CD8-positive, alpha-beta memory T cell (primary cell): ENCODE results near the gene PNRC1. TPM values are rescaled to one million over a fixed set of nuclear protein-coding genes. Genes with fewer than 3 reads are reported as not detected.
"Not testable (repeated sequence)": the region's sequence is repeated elsewhere in the genome, so short reads cannot be mapped to it uniquely, and the experiment has no call there.

Experiments used
- CTCF ChIA-PET: fragments of 350-600 bp; sonication (Branson Sonifier 250); formaldehyde crosslinking; loops from one replicate; lab custom pipeline; 2021; ENCODE audit warnings: antibody characterized with exemption; lab: Charles Lee
- POLR2A ChIA-PET: fragments of 350-600 bp; sonication (Branson Sonifier 250); formaldehyde crosslinking; loops from one replicate; lab custom pipeline; 2021; ENCODE audit warnings: antibody characterized with exemption; lab: Charles Lee
- DNase-seq, 5 donors: peaks; one replicate each; pipeline versions ENCODE4 v3.0.0 to v3.0.0-alpha.2; 2020 to 2022; ENCODE audit warnings: mixed read lengths in 1 of 5
- H3K27ac ChIP-seq: one replicate; pipeline ENCODE4 v1.7.0; 2013; ENCODE audit warnings: low read depth, mild to moderate bottlenecking, low read length, moderate library complexity
- H3K27me3 ChIP-seq: 2 replicates; pipeline ENCODE4 v1.7.0; 2013; ENCODE audit warnings: low read length, mild to moderate bottlenecking; ENCODE audit not compliant: insufficient read depth, poor library complexity, severe bottlenecking
- H3K36me3 ChIP-seq: 2 replicates; pipeline ENCODE4 v1.7.0; 2013; ENCODE audit warnings: mild to moderate bottlenecking, low read length, moderate library complexity; ENCODE audit not compliant: insufficient read depth
- H3K4me1 ChIP-seq: 2 replicates; pipeline ENCODE4 v1.7.0; 2013; ENCODE audit warnings: mild to moderate bottlenecking, low read length, moderate library complexity; ENCODE audit not compliant: insufficient read depth
- H3K4me3 ChIP-seq: 2 replicates; pipeline ENCODE4 v1.7.0; 2013; ENCODE audit warnings: mild to moderate bottlenecking, low read length
- H3K9me3 ChIP-seq: 2 replicates; pipeline ENCODE4 v1.7.0; 2013; ENCODE audit warnings: mild to moderate bottlenecking, low read length
- H3K27ac Mint-ChIP-seq, 8 donors: one replicate each; pipeline ENCODE4 v1.8.0; 2020 to 2021; ENCODE audit warnings: mixed read lengths in 8 of 8, mild to moderate bottlenecking in 6 of 8, inconsistent platforms in 3 of 8, moderate library complexity in 3 of 8
- H3K27me3 Mint-ChIP-seq, 2 donors: one replicate each; pipeline ENCODE4 v1.8.0; 2020 to 2021; ENCODE audit warnings: mixed read lengths in 2 of 2, mild to moderate bottlenecking in 1 of 2, moderate library complexity in 1 of 2
- H3K36me3 Mint-ChIP-seq, 3 donors: one replicate each; pipeline ENCODE4 v1.8.0; 2020 to 2021; ENCODE audit warnings: mixed read lengths in 3 of 3, inconsistent platforms in 1 of 3, mild to moderate bottlenecking in 1 of 3
- H3K4me1 Mint-ChIP-seq, 3 donors: one replicate each; pipeline ENCODE4 v1.8.0; 2020 to 2021; ENCODE audit warnings: mixed read lengths in 3 of 3, inconsistent platforms in 1 of 3, mild to moderate bottlenecking in 1 of 3
- H3K4me3 Mint-ChIP-seq, 7 donors: one replicate each; pipeline ENCODE4 v1.8.0; 2020 to 2021; ENCODE audit warnings: mixed read lengths in 7 of 7, mild to moderate bottlenecking in 6 of 7, moderate library complexity in 4 of 7, inconsistent platforms in 2 of 7
- H3K9me3 Mint-ChIP-seq, 5 donors: one replicate each; pipeline ENCODE4 v1.8.0; 2020 to 2022; ENCODE audit warnings: mixed read lengths in 5 of 5, mild to moderate bottlenecking in 3 of 5, moderate library complexity in 2 of 5, inconsistent platforms in 1 of 5
- polyA plus RNA-seq: library from polyadenylated mRNA; unstranded; fragments of 300-500 nt; fragmentation: Illumina TruSeq; gene quantifications from one replicate; pipeline ENCODE4 v1.2.3, GENCODE V29; 2021
- total RNA-seq, 2 experiments: library from RNA; stranded (reverse); gene quantifications; one replicate each; pipeline ENCODE4 v1.2.3, GENCODE V29; 2021

PNRC1 gene
- total and polyA plus RNA-seq, 3 experiments from 2014 or later: 79.4 to 597 (median 84.5) TPM

DNA sequence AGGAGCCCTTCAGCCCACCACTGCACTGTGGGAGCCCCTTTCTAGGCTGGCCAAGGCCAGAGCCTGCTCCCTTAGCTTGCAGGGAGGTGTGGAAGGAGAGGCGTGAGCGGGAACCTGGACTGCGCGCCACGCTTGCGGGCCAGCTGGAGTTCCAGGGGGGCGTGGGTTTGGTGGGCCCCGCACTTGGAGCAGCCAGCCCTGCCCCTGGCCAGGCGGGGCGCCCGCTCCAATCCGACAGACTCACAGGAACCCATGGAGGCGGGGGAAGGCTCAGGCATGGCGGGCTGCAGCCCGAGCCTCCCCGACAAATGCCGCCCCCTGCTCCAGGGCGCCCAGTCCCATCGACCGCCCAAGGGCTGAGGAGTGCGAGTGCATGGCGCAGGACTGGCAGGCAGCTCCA, 15.6 kb upstream of the PNRC1 start:
- not testable (repeated sequence) for H3K4me3 ChIP-seq

DNA sequence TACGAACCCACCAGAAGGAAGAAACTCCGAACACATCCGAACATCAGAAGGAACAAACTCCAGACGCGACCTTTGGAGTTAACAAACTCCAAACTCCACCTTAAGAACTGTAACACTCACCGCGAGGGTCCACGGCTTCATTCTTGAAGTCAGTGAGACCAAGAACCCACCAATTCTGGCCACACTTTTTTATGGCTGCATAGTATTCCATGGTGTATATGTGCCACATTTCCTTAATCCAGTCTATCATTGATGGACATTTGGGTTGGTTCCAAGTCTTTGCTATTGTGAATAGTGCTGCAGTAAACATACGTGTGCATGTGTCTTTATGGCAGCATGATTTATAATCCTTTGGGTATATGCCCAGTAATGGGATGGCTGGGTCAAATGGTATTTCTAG, 14.4 kb upstream of the PNRC1 start:
- H3K27ac Mint-ChIP-seq, H3K9me3 ChIP-seq, H3K27me3 ChIP-seq, H3K27ac ChIP-seq, H3K36me3 ChIP-seq, POLR2A ChIA-PET, H3K9me3 Mint-ChIP-seq, H3K4me1 Mint-ChIP-seq, H3K36me3 Mint-ChIP-seq, H3K4me3 Mint-ChIP-seq, DNase-seq, H3K4me1 ChIP-seq, H3K4me3 ChIP-seq: not testable (repeated sequence)
- CTCF ChIA-PET: interaction anchor here (3.6 kb wide), 1 partner anchor 13 kb away, joined by 15 read pairs; the partner anchor contains the start of gene PNRC1
- H3K27me3 Mint-ChIP-seq: peaks cover 2 to 16% of the 10 kb centered on the region in 2 donors

More for the DNA sequence above, 15.6 kb upstream of the PNRC1 start:
- H3K4me1 ChIP-seq, H3K36me3 Mint-ChIP-seq, H3K9me3 ChIP-seq, H3K27ac Mint-ChIP-seq, H3K36me3 ChIP-seq, H3K27ac ChIP-seq, DNase-seq, H3K4me3 Mint-ChIP-seq, H3K27me3 ChIP-seq, POLR2A ChIA-PET, H3K9me3 Mint-ChIP-seq, H3K4me1 Mint-ChIP-seq: not testable (repeated sequence)
- H3K27me3 Mint-ChIP-seq: peaks cover 2 to 16% of the 10 kb centered on the region in 2 donors
- CTCF ChIA-PET: interaction anchor here (3.6 kb wide), 1 partner anchor 15 kb away, joined by 15 read pairs; the partner anchor contains the start of gene PNRC1

DNA sequence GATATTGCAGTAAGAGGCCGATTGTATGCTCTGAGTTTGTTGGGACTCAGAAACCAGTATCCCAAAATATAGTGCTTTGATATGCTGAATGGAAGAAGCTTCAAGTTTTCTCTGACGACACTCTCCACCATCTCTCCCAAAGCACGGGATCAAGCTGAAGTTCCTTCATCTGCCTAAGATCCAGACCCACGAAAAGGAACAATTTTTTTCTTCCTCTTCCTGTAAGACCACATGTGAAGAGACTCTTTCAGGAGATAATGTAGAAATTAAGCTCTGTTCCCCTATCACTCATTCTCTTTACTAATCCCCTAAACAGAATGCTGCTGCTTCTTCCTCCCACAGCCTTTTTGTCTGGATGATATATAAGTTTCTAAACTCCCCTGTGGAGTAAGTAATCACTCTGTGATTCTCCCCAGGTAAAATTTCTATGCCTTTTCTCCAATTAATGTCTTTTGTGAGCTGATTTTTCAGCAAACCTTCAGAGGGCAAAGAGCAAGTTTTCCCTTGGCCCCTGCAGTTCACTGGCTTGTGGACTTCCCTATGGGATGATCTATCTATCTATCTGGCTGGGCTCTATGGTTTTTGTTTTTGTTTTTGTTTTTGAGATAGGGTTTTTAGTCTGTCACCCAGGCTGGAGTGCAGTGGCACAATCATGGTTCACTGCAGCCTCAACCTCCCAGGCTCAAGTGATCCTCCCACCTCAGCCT, 13.5 kb upstream of the PNRC1 start:
- H3K27me3 Mint-ChIP-seq: peaks cover 2 to 16% of the 10 kb centered on the region in 2 donors
- CTCF ChIA-PET: interaction anchor here (0.8 to 3.6 kb wide), 2 partner anchors 12 to 41 kb away, joined by 3 to 15 read pairs; partner anchors contain the start of gene PNRC1

DNA sequence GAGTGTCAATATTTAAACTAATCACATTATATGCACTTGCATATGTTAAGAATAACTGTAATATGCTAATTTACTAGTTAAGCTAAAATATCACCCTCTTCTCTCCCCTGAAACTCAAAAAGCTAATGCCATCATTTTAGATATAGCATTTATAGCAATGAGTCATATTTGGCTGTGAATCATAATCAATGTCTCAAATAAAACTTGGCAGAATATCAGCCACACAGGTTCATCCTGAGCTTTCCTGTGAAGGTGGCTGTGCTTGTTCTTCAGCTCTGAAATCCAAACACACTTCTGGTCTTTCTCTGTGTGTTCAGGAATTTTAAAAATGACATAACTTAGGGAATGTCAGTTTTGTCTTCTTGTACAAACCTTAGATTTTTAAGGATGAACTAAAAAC, 12.8 kb upstream of the PNRC1 start:
- DNase-seq: no peak
- H3K9me3 ChIP-seq: no peaks in the 10 kb centered on the region
- no peak overlapping the region for H3K4me3 ChIP-seq
- Mint-ChIP-seq H3K9me3 (no peaks in the 10 kb centered on the region), H3K27ac (no peak overlapping the region), H3K27me3 (peaks cover 2 to 16% of the 10 kb centered on the region in 2 donors), H3K4me3 (no peak overlapping the region), H3K36me3 (peaks cover 0 to 6% (median 0%) of the 10 kb centered on the region in 3 donors), H3K4me1 (no peaks in the 10 kb centered on the region)
- no peaks in the 10 kb centered on the region for H3K4me1 ChIP-seq
- H3K36me3 ChIP-seq: no peaks in the 10 kb centered on the region
- POLR2A ChIA-PET: interaction anchor here (1.2 kb wide), 1 partner anchor 9 kb away, joined by 7 read pairs; no protein-coding TSS in a partner anchor
- no peaks in the 10 kb centered on the region for H3K27me3 ChIP-seq
- CTCF ChIA-PET: interaction anchor here (0.8 to 3.6 kb wide), 2 partner anchors 12 to 42 kb away, joined by 3 to 15 read pairs; partner anchors contain the start of gene PNRC1
- H3K27ac ChIP-seq: no peak overlapping the region

More for the DNA sequence above, 13.5 kb upstream of the PNRC1 start:
- Mint-ChIP-seq H3K27ac (no peak overlapping the region), H3K9me3 (no peaks in the 10 kb centered on the region), H3K4me3 (no peak overlapping the region), H3K4me1 (no peaks in the 10 kb centered on the region), H3K36me3 (peaks cover 0 to 6% (median 0%) of the 10 kb centered on the region in 3 donors)
- H3K9me3 ChIP-seq: no peaks in the 10 kb centered on the region
- POLR2A ChIA-PET: interaction anchor here (1.2 kb wide), 1 partner anchor 10 kb away, joined by 7 read pairs; no protein-coding TSS in a partner anchor
- H3K4me3 ChIP-seq: no peak overlapping the region
- no peaks in the 10 kb centered on the region for H3K36me3 ChIP-seq
- no peaks in the 10 kb centered on the region for H3K27me3 ChIP-seq
- no peaks in the 10 kb centered on the region for H3K4me1 ChIP-seq
- no peak overlapping the region for H3K27ac ChIP-seq
- DNase-seq: no peak

DNA sequence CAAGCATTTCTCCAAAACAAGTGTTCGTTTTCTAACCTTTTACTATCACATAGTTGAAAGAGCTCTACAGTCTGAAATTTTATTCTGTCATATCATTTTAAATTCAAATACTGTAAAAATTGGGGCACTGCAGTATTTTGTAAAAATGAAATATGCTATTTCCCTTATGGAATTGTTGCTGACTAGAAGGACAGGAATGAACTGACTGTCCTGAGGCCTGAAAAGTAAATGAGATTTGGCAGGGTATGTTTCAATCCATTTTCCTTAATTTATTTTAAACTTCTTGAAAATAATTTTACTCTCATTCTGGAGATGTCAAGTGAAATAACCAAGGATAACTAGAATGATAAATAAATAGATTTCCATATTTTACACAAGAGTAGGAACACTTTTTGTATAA, 11.9 kb upstream of the PNRC1 start:
- Mint-ChIP-seq H3K9me3 (no peaks in the 10 kb centered on the region), H3K27me3 (peaks cover 2 to 16% of the 10 kb centered on the region in 2 donors), H3K4me1 (no peaks in the 10 kb centered on the region), H3K36me3 (peaks cover 0 to 6% (median 0%) of the 10 kb centered on the region in 3 donors), H3K27ac (peak overlapping the region in 1 of 8 donors; percentile 24), H3K4me3 (no peak overlapping the region)
- ChIA-PET POLR2A (no interaction called here), CTCF (interaction anchor here (3.6 kb wide), 1 partner anchor 11 kb away, joined by 15 read pairs; the partner anchor contains the start of gene PNRC1)
- Histone ChIP-seq H3K4me3 (no peak overlapping the region), H3K4me1 (no peaks in the 10 kb centered on the region), H3K36me3 (no peaks in the 10 kb centered on the region), H3K27ac (no peak overlapping the region), H3K9me3 (no peaks in the 10 kb centered on the region), H3K27me3 (no peaks in the 10 kb centered on the region)
- no peak for DNase-seq

DNA sequence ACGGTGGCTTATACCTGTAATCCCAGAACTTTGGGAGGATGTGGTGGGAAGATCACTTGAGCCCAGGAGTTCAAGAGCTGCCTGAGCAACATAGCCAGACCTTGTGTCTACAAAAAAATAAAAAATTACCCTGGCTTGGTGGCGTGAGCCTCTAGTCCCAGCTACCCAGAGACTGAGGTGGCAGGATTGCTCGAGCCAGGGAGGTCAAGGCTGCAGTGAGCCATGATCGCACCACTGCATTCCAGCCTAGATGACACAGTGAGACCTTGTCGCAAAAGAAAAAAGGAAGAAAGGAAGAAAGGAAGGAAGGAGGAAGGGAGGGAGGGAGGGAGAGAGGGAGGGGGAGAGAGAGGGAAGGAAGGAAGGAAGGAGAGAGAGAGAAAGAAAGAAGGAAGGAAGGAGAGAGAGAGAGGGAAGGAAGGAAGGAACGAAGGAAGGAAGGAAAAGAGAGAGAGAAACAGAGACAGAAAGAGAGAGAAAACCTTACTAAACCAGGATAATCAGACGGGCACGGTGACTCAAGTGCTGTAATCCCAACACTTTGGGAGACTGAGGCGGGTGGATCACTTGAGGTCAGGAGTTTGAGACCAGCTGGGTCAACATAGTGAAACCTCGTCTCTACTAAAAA, 10.9 kb upstream of the PNRC1 start:
- H3K4me3 ChIP-seq: no peak overlapping the region
- Mint-ChIP-seq H3K4me3 (no peak overlapping the region), H3K27me3 (peaks cover 2 to 16% of the 10 kb centered on the region in 2 donors), H3K27ac (no peak overlapping the region), H3K36me3 (peaks cover 0 to 6% (median 0%) of the 10 kb centered on the region in 3 donors), H3K9me3 (no peaks in the 10 kb centered on the region), H3K4me1 (no peaks in the 10 kb centered on the region)
- H3K4me1 ChIP-seq: no peaks in the 10 kb centered on the region
- ChIA-PET CTCF (interaction anchor here (0.8 kb wide), 1 partner anchor 12 kb away, joined by 3 read pairs; no protein-coding TSS in a partner anchor), POLR2A (no interaction called here)
- H3K27ac ChIP-seq: no peak overlapping the region
- no peaks in the 10 kb centered on the region for H3K36me3 ChIP-seq
- no peaks in the 10 kb centered on the region for H3K27me3 ChIP-seq
- no peaks in the 10 kb centered on the region for H3K9me3 ChIP-seq
- no peak for DNase-seq

DNA sequence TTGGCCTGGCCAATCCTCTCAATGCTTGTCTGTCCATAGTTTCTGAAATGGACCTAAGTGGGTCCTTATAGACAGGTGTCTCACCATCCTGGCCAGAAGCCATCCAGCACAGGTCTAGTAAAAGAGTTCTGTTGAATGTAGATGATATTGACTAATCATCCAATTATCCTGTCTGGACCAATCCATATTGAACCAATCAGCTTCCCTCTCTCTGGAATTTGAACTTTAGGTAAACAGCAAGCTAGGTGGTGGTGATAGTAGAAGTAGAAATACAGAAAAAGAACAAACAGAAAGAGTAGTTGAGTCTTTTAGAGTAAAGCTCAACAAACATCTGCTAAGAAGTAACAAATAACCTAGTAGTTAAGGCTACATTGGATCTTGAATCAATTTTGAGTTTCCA, 9.5 kb upstream of the PNRC1 start:
- Histone ChIP-seq H3K36me3 (no peaks in the 10 kb centered on the region), H3K27me3 (no peaks in the 10 kb centered on the region), H3K9me3 (no peaks in the 10 kb centered on the region), H3K4me1 (no peaks in the 10 kb centered on the region), H3K4me3 (no peak overlapping the region), H3K27ac (no peak overlapping the region)
- no peak for DNase-seq
- Mint-ChIP-seq H3K4me3 (no peak overlapping the region), H3K27me3 (peaks cover 2 to 16% of the 10 kb centered on the region in 2 donors), H3K4me1 (no peaks in the 10 kb centered on the region), H3K9me3 (no peaks in the 10 kb centered on the region), H3K36me3 (peaks cover 0 to 6% (median 0%) of the 10 kb centered on the region in 3 donors), H3K27ac (peak overlapping the region in 1 of 8 donors; percentile 61)
- ChIA-PET POLR2A (interaction anchor here (1.1 to 1.3 kb wide), 2 partner anchors 9 to 10 kb away, joined by 3 to 4 read pairs; partner anchors contain the start of gene PNRC1), CTCF (no interaction called here)
